ENCODE results near the gene TOMT.
"Not testable (repeated sequence)": the region's sequence is repeated elsewhere in the genome, so short reads cannot be mapped to it uniquely, and the experiment has no call there.

The TOMT gene

GRCh38 chr11:72127923-72128322 lies 22.2 kb downstream of the TOMT start:
- DNase-seq (ENCODE audit: low spot score) = no peak

GRCh38 chr11:72129381-72129780 lies 23.7 kb downstream of the TOMT start:
- no peak for DNase-seq (ENCODE audit: low spot score)

GRCh38 chr11:72132646-72133045 lies 26.9 kb downstream of the TOMT start:
- no peak for DNase-seq (ENCODE audit: low spot score)

- DNase-seq (ENCODE audit: low spot score) = not testable (repeated sequence)
Observed at GRCh38 chr11:72135473-72135872, 29.7 kb downstream of the TOMT start, which contains the start of gene FOLR3. TSS of gene FOLR3 (plus strand) at chr11:72135725. CDS start at chr11:72135953, 228 bp downstream.

- no peak for DNase-seq (ENCODE audit: low spot score)
Observed at GRCh38 chr11:72135891-72136683, 30.4 kb downstream of the TOMT start.

- no peak for DNase-seq (ENCODE audit: low spot score)
Observed at GRCh38 chr11:72136684-72137262, 31.0 kb downstream of the TOMT start.

GRCh38 chr11:72138821-72139390 lies 33.2 kb downstream of the TOMT start:
- DNase-seq (ENCODE audit: low spot score) = no peak

- DNase-seq (ENCODE audit: low spot score) = no peak
Observed at GRCh38 chr11:72139500-72139899, 33.8 kb downstream of the TOMT start.

- DNase-seq (ENCODE audit: low spot score) = no peak
Observed at GRCh38 chr11:72140661-72141060, 34.9 kb downstream of the TOMT start.

- no peak for DNase-seq (ENCODE audit: low spot score)
Observed at GRCh38 chr11:72141066-72141465, 35.3 kb downstream of the TOMT start.

- DNase-seq (ENCODE audit: low spot score) = not testable (repeated sequence)
Observed at GRCh38 chr11:72142086-72142485, 36.4 kb downstream of the TOMT start.

GRCh38 chr11:72142543-72142942 lies 36.8 kb downstream of the TOMT start:
- DNase-seq (ENCODE audit: low spot score) = not testable (repeated sequence)

GRCh38 chr11:72144807-72145565 lies 39.3 kb downstream of the TOMT start:
- DNase-seq (ENCODE audit: low spot score) = no peak

GRCh38 chr11:72146625-72147024 lies 40.9 kb downstream of the TOMT start:
- no peak for DNase-seq (ENCODE audit: low spot score)

- DNase-seq (ENCODE audit: low spot score) = no peak
Observed at GRCh38 chr11:72150882-72151281, 45.2 kb downstream of the TOMT start.

GRCh38 chr11:72153874-72154273 lies 48.1 kb downstream of the TOMT start:
- not testable (repeated sequence) for DNase-seq (ENCODE audit: low spot score)

GRCh38 chr11:72154816-72155215 lies 49.1 kb downstream of the TOMT start:
- no peak for DNase-seq (ENCODE audit: low spot score)

GRCh38 chr11:72155751-72156150 lies 50.0 kb downstream of the TOMT start:
- DNase-seq (ENCODE audit: low spot score) = no peak

- no peak for DNase-seq (ENCODE audit: low spot score)
Observed at GRCh38 chr11:72157131-72157530, 51.4 kb downstream of the TOMT start.

All from NAMALWA (cell line).